HepG2 (cell line): Measurements from ENCODE around the gene MIA3. TPM values are rescaled to one million over a fixed set of nuclear protein-coding genes. Genes with fewer than 3 reads are reported as not detected.

Experiments
- ATF1 ChIP-seq: IDR thresholded peaks from 2 replicates; pipeline ENCODE4 v1.6.1; 2016; ENCODE audit warnings: mild to moderate bottlenecking, control low read depth
- BRCA1 ChIP-seq: sonication (generic); formaldehyde crosslinking; IDR thresholded peaks from 2 replicates; pipeline ENCODE4 v1.4.0; 2020; ENCODE audit warnings: missing genetic modification reagents
- ELF1 ChIP-seq: sonication (generic); formaldehyde crosslinking; IDR thresholded peaks from 2 replicates; pipeline ENCODE4 v1.4.0; 2020; ENCODE audit warnings: missing genetic modification reagents
- EZH2 ChIP-seq: conservative IDR thresholded peaks from 2 replicates; pipeline ENCODE4 v1.6.1; 2012; ENCODE audit warnings: mild to moderate bottlenecking, low read depth, low read length, moderate library complexity
- FOXK1 ChIP-seq: sonication (generic); formaldehyde crosslinking; IDR thresholded peaks from 2 replicates; pipeline ENCODE4 v1.4.0; 2020; ENCODE audit warnings: low read depth, missing genetic modification reagents, borderline replicate concordance
- NR2C2 ChIP-seq: sonication (generic); formaldehyde crosslinking; IDR thresholded peaks from 2 replicates; pipeline ENCODE4 v1.4.0; 2020; ENCODE audit warnings: missing genetic modification reagents, mild to moderate bottlenecking, moderate library complexity, borderline replicate concordance
- PAWR ChIP-seq: sonication (generic); formaldehyde crosslinking; IDR thresholded peaks from 2 replicates; pipeline ENCODE4 v1.4.0; 2020; ENCODE audit warnings: missing genetic modification reagents, mild to moderate bottlenecking, borderline replicate concordance
- REL ChIP-seq: sonication (generic); formaldehyde crosslinking; conservative IDR thresholded peaks from 2 replicates; pipeline ENCODE4 v1.8.0; 2022; ENCODE audit warnings: mild to moderate bottlenecking, missing genetic modification reagents, moderate library complexity
- RELA ChIP-seq: sonication (generic); formaldehyde crosslinking; IDR thresholded peaks from 2 replicates; pipeline ENCODE4 v1.4.0; 2020; ENCODE audit warnings: missing genetic modification reagents
- SRSF9 ChIP-seq: fragments of 200-400 bp; formaldehyde crosslinking; IDR thresholded peaks from 2 replicates; pipeline ENCODE4 v1.6.1; 2018; ENCODE audit warnings: borderline replicate concordance, mild to moderate bottlenecking, low read depth, low read length; ENCODE audit not compliant: insufficient read depth, poor library complexity, severe bottlenecking
- TGIF2 ChIP-seq: IDR thresholded peaks from 2 replicates; pipeline ENCODE4 v1.6.1; 2016; ENCODE audit warnings: control low read depth, missing compliant biosample characterization
- ZKSCAN8 ChIP-seq: IDR thresholded peaks from 2 replicates; pipeline ENCODE4 v1.6.1; 2016; ENCODE audit warnings: borderline replicate concordance, missing genetic modification reagents, missing compliant biosample characterization
- ZNF263 ChIP-seq: sonication (generic); formaldehyde crosslinking; IDR thresholded peaks from 2 replicates; pipeline ENCODE4 v1.4.0; 2020; ENCODE audit warnings: missing genetic modification reagents
- ZNF3 ChIP-seq: IDR thresholded peaks from 2 replicates; pipeline ENCODE4 v1.7.0; 2017; ENCODE audit warnings: inconsistent platforms
- ZNF33B ChIP-seq: sonication (generic); formaldehyde crosslinking; IDR thresholded peaks from 2 replicates; pipeline ENCODE4 v1.5.1; 2020; ENCODE audit warnings: mild to moderate bottlenecking, missing genetic modification reagents
- ZNF496 ChIP-seq: sonication (generic); formaldehyde crosslinking; IDR thresholded peaks from 2 replicates; pipeline ENCODE4 v1.8.1; 2023; ENCODE audit warnings: mild to moderate bottlenecking, moderate library complexity, missing genetic modification reagents; ENCODE audit not compliant: insufficient replicate concordance
- ZNF562 ChIP-seq: sonication (generic); formaldehyde crosslinking; IDR thresholded peaks from 2 replicates; pipeline ENCODE4 v1.8.0; 2022; ENCODE audit warnings: missing genetic modification reagents, borderline replicate concordance
- polyA plus RNA-seq, 8 experiments: library from polyadenylated mRNA; depleted of rRNA in 3 of 8; stranded (reverse) in 7 of 8; unstranded in 1 of 8; fragments of >200 nt; fragmentation: Illumina TruSeq in 4 of 8; extraction: Trizol in 4 of 8; gene quantifications; 2 replicates each; pipeline versions ENCODE4 v1.2.1 to v1.2.3, GENCODE V29; 2011 to 2016; ENCODE audit warnings: low read depth in 4 of 8, missing spikeins in 1 of 8, mixed read lengths in 1 of 8; ENCODE audit not compliant: insufficient read depth in 1 of 8
- total RNA-seq, 5 experiments: library from RNA; depleted of rRNA; stranded (reverse); fragments of >200 nt; fragmentation: Illumina TruSeq; extraction: Trizol; gene quantifications; 2 replicates each; pipeline ENCODE4 v1.2.3, GENCODE V29; 2016; ENCODE audit warnings: low read depth in 1 of 5
- TF ChIP-seq, protein P1 (sequence below): sonication (generic); formaldehyde crosslinking; IDR thresholded peaks from 2 replicates; pipeline ENCODE4 v1.4.0; 2020; ENCODE audit warnings: missing genetic modification reagents, borderline replicate concordance
- TF ChIP-seq, protein P2 (sequence below): sonication (generic); formaldehyde crosslinking; IDR thresholded peaks from 2 replicates; pipeline ENCODE4 v1.4.0; 2020; ENCODE audit warnings: missing genetic modification reagents
- TF ChIP-seq, protein P3 (sequence below): IDR thresholded peaks from 2 replicates; pipeline ENCODE4 v1.6.1; 2018; ENCODE audit warnings: missing genetic modification reagents, mild to moderate bottlenecking, missing compliant biosample characterization
- TF ChIP-seq, protein P4 (sequence below): sonication (generic); formaldehyde crosslinking; IDR thresholded peaks from 2 replicates; pipeline ENCODE4 v1.5.0; 2020; ENCODE audit warnings: mild to moderate bottlenecking, missing genetic modification reagents, moderate library complexity

Gene MIA3
- total and polyA plus RNA-seq, 2 of the 13 experiments (the other 11 are each of a cell fraction or from before 2014, with no cell fraction given) = 45.6 to 48.7 TPM

DNA sequence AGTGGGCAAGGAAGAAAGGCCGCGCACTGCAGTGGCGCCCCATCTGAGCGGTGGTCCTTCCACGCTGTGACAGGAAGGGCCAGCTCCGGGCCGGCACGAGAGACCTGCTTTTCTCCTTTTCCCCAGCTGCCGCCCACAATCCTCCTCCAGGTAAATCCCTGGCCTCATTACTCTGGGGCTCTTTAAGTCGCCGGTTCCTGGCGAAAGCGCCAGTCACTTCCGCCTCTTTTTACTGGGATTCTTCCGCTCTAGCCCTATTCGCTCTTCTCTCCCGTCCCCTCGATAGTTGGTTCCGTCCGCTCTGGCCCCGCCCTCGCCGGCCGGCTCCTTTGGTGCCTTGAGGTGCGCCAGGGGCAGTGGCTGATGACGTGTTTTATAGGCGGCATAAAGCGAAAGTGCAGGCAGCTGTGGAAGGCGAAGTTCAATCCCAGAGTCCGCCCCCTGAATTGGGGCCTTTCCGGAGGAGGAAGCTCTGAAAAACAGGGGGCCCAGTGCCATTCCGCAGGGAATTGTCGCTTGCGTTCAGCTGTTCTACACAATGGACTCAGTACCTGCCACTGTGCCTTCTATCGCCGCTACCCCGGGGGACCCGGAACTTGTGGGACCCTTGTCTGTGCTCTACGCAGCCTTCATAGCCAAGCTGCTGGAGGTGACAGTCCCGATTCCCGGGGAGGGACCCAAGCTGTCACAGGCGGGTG is 26.2 kb downstream of the MIA3 start (continued):
- TF ChIP-seq, protein P1, sequence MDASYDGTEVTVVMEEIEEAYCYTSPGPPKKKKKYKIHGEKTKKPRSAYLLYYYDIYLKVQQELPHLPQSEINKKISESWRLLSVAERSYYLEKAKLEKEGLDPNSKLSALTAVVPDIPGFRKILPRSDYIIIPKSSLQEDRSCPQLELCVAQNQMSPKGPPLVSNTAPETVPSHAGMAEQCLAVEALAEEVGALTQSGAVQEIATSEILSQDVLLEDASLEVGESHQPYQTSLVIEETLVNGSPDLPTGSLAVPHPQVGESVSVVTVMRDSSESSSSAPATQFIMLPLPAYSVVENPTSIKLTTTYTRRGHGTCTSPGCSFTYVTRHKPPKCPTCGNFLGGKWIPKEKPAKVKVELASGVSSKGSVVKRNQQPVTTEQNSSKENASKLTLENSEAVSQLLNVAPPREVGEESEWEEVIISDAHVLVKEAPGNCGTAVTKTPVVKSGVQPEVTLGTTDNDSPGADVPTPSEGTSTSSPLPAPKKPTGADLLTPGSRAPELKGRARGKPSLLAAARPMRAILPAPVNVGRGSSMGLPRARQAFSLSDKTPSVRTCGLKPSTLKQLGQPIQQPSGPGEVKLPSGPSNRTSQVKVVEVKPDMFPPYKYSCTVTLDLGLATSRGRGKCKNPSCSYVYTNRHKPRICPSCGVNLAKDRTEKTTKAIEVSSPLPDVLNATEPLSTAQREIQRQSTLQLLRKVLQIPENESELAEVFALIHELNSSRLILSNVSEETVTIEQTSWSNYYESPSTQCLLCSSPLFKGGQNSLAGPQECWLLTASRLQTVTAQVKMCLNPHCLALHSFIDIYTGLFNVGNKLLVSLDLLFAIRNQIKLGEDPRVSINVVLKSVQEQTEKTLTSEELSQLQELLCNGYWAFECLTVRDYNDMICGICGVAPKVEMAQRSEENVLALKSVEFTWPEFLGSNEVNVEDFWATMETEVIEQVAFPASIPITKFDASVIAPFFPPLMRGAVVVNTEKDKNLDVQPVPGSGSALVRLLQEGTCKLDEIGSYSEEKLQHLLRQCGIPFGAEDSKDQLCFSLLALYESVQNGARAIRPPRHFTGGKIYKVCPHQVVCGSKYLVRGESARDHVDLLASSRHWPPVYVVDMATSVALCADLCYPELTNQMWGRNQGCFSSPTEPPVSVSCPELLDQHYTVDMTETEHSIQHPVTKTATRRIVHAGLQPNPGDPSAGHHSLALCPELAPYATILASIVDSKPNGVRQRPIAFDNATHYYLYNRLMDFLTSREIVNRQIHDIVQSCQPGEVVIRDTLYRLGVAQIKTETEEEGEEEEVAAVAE (CRISPR knock-in tag) = 0 out of 2 replicates have a peak, but pooled peaks have one; percentile 48
- TF ChIP-seq ATF1 (peak; percentile 98), SRSF9 (no peak), FOXK1 (CRISPR knock-in tag) (peak; percentile 73), EZH2 (no peak), ZNF263 (CRISPR knock-in tag) (no peak), PAWR (CRISPR knock-in tag) (no peak), ZNF562 (CRISPR knock-in tag) (no peak), NR2C2 (peak; percentile 80), ZNF33B (CRISPR knock-in tag) (0 out of 2 replicates have a peak, but pooled peaks have one; percentile 35), ELF1 (CRISPR knock-in tag) (peak; percentile 96), ZKSCAN8 (peak; percentile 39; the same call in 1 of the 2 replicates), ZNF496 (CRISPR knock-in tag) (no peak), TGIF2 (peak; percentile 77; the same call in 1 of the 2 replicates), BRCA1 (CRISPR knock-in tag) (no peak), REL (CRISPR knock-in tag) (no peak), ZNF3 (CRISPR knock-in tag) (no peak), RELA (CRISPR knock-in tag) (no peak)
- TF ChIP-seq, protein P2, sequence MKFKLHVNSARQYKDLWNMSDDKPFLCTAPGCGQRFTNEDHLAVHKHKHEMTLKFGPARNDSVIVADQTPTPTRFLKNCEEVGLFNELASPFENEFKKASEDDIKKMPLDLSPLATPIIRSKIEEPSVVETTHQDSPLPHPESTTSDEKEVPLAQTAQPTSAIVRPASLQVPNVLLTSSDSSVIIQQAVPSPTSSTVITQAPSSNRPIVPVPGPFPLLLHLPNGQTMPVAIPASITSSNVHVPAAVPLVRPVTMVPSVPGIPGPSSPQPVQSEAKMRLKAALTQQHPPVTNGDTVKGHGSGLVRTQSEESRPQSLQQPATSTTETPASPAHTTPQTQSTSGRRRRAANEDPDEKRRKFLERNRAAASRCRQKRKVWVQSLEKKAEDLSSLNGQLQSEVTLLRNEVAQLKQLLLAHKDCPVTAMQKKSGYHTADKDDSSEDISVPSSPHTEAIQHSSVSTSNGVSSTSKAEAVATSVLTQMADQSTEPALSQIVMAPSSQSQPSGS = peak; percentile 84
- TF ChIP-seq, protein P3, sequence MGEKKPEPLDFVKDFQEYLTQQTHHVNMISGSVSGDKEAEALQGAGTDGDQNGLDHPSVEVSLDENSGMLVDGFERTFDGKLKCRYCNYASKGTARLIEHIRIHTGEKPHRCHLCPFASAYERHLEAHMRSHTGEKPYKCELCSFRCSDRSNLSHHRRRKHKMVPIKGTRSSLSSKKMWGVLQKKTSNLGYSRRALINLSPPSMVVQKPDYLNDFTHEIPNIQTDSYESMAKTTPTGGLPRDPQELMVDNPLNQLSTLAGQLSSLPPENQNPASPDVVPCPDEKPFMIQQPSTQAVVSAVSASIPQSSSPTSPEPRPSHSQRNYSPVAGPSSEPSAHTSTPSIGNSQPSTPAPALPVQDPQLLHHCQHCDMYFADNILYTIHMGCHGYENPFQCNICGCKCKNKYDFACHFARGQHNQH (CRISPR knock-in tag) = peak; percentile 75; the same call in 1 of the 2 replicates
- TF ChIP-seq, protein P4, sequence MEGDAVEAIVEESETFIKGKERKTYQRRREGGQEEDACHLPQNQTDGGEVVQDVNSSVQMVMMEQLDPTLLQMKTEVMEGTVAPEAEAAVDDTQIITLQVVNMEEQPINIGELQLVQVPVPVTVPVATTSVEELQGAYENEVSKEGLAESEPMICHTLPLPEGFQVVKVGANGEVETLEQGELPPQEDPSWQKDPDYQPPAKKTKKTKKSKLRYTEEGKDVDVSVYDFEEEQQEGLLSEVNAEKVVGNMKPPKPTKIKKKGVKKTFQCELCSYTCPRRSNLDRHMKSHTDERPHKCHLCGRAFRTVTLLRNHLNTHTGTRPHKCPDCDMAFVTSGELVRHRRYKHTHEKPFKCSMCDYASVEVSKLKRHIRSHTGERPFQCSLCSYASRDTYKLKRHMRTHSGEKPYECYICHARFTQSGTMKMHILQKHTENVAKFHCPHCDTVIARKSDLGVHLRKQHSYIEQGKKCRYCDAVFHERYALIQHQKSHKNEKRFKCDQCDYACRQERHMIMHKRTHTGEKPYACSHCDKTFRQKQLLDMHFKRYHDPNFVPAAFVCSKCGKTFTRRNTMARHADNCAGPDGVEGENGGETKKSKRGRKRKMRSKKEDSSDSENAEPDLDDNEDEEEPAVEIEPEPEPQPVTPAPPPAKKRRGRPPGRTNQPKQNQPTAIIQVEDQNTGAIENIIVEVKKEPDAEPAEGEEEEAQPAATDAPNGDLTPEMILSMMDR (CRISPR knock-in tag) = no peak; the same call in 1 of the 2 replicates
